Activated T-cell treated with anti-CD3 and anti-CD28 coated beads, Interleukin-2, amount 50 U/mL, for 1 hour (primary cell): ENCODE measurements around the gene MAGED4.
"Not testable (repeated sequence)": the region's sequence is repeated elsewhere in the genome, so short reads cannot be mapped to it uniquely, and the experiment has no call there.

Source experiments
- DNase-seq: peaks from one replicate; pipeline ENCODE4 v3.0.0-alpha.2; 2020

The MAGED4 gene

GRCh38 chrX:52184440-52185077 is at the start of gene MAGED4:
TSS of gene MAGED4 (plus strand) at chrX:52184888. CDS start at chrX:52185923, 1,035 bp downstream.
- not testable (repeated sequence) for DNase-seq

GRCh38 chrX:52138830-52139544 is 45.7 kb upstream of the MAGED4 start:
- no peak for DNase-seq

GRCh38 chrX:52139545-52139895 is 45.2 kb upstream of the MAGED4 start:
- no peak for DNase-seq

GRCh38 chrX:52140020-52140419 is 44.7 kb upstream of the MAGED4 start:
- DNase-seq = no peak

- DNase-seq = not testable (repeated sequence)
Observed at GRCh38 chrX:52150667-52151066, 34.0 kb upstream of the MAGED4 start.

GRCh38 chrX:52160140-52160539 is 24.5 kb upstream of the MAGED4 start:
- not testable (repeated sequence) for DNase-seq

GRCh38 chrX:52166840-52167239 is 17.8 kb upstream of the MAGED4 start:
- DNase-seq = no peak

GRCh38 chrX:52171055-52171454 is 13.6 kb upstream of the MAGED4 start:
- not testable (repeated sequence) for DNase-seq

- not testable (repeated sequence) for DNase-seq
Observed at GRCh38 chrX:52185078-52185453, 378 bp downstream of the MAGED4 start.

GRCh38 chrX:52211405-52211804 is 26.7 kb downstream of the MAGED4 start:
- not testable (repeated sequence) for DNase-seq

- DNase-seq = no peak
Observed at GRCh38 chrX:52213276-52213675, 28.6 kb downstream of the MAGED4 start.

- no peak for DNase-seq
Observed at GRCh38 chrX:52216541-52216940, 31.9 kb downstream of the MAGED4 start.

- DNase-seq = no peak
Observed at GRCh38 chrX:52217494-52218160, 32.9 kb downstream of the MAGED4 start.

- no peak for DNase-seq
Observed at GRCh38 chrX:52220936-52221335, 36.2 kb downstream of the MAGED4 start.
